ENCODE data around the gene SLC6A14. TPM values are rescaled to one million over a fixed set of nuclear protein-coding genes. Genes with fewer than 3 reads are reported as not detected.

Gene SLC6A14
- total and polyA plus RNA-seq, 2 of the 8 experiments (the other 6 are each of a cell fraction or from before 2014, with no cell fraction given), result not detected

GRCh38 chrX:116417968-116418367 is 18.4 kb upstream of the SLC6A14 start:
- Histone ChIP-seq H3K4me2 (ENCODE audit: insufficient read depth in 1 of 2, low read depth in 2 of 2, low read length in 2 of 2) (no peak overlapping the region), H2BK120ac (replicated peaks; ENCODE audit: low read depth, low read length) (no peak overlapping the region), H4K91ac (replicated peaks; ENCODE audit: insufficient read length, low read length) (no peak overlapping the region), H3K18ac (ENCODE audit: extremely low read depth, low read length) (no peak overlapping the region), H3K23ac (ENCODE audit: insufficient read length) (no peak overlapping the region), H2BK20ac (ENCODE audit: low read length) (no peak overlapping the region), H4K8ac (ENCODE audit: extremely low read depth, insufficient read depth, low read length) (no peak overlapping the region), H3K56ac (replicated peaks; ENCODE audit: insufficient read length, low read depth, low read length) (no peak overlapping the region), H3K23me2 (ENCODE audit: low read depth, low read length) (no peaks in the 10 kb centered on the region), H3K4me3 (ENCODE audit: extremely low read depth in 1 of 4, insufficient read depth in 2 of 4, low read depth in 3 of 4, low read length in 4 of 4) (no peak overlapping the region), H4K5ac (ENCODE audit: insufficient read length, low read depth, low read length) (no peak overlapping the region), H3K79me2 (ENCODE audit: control insufficient read depth in 1 of 2, insufficient read depth in 2 of 2, low read length in 2 of 2) (no peaks in the 10 kb centered on the region), H3K79me1 (ENCODE audit: low read depth, low read length) (no peaks in the 10 kb centered on the region), H3K14ac (ENCODE audit: insufficient read length) (no peak overlapping the region), H2AFZ (ENCODE audit: low read length) (no peak overlapping the region), H3K36me3 (ENCODE audit: control insufficient read depth in 2 of 4, insufficient read depth in 4 of 4, low read length in 3 of 4) (no peaks in the 10 kb centered on the region), H3K4ac (replicated peaks; ENCODE audit: insufficient read length, low read depth, low read length) (no peak overlapping the region), H2BK12ac (ENCODE audit: low read depth, low read length) (no peak overlapping the region), H3K27ac (ENCODE audit: low read depth, low read length) (no peak overlapping the region), H4K20me1 (replicated peaks in 1 of 2; ENCODE audit: control insufficient read depth in 1 of 2, insufficient read depth in 2 of 2, low read length in 2 of 2) (no peaks in the 10 kb centered on the region), H3K9ac (replicated peaks in 1 of 4; ENCODE audit: extremely low read depth in 1 of 4, low read depth in 3 of 4, low read length in 3 of 4) (no peak overlapping the region), H2AK5ac (ENCODE audit: low read depth, low read length) (no peak overlapping the region), H3K4me1 (replicated peaks in 1 of 4; ENCODE audit: control insufficient read depth in 3 of 4, insufficient read depth in 4 of 4, low read length in 3 of 4) (no peaks in the 10 kb centered on the region), H2BK15ac (ENCODE audit: low read length) (no peak overlapping the region), H3K27me3 (replicated peaks in 1 of 4; ENCODE audit: control insufficient read depth in 3 of 4, extremely low read depth in 1 of 4, insufficient read depth in 3 of 4, low read length in 3 of 4) (no peaks in the 10 kb centered on the region), H3K9me3 (ENCODE audit: insufficient read depth in 2 of 2, low read depth in 1 of 2, low read length in 1 of 2) (no peaks in the 10 kb centered on the region), H2BK5ac (ENCODE audit: low read depth, low read length) (no peak overlapping the region)
- DNase-seq (ENCODE audit: low read depth in 1 of 2, low spot score in 2 of 2) (no peak), FAIRE-seq (no peak)
- 88% methylated on average over 3 of the region's 4 CpGs; no CpG with 5 or more reads in 1 of the 2 experiments for WGBS, 2 experiments (ENCODE audit: extremely low coverage in 1 of 2, insufficient coverage in 1 of 2, insufficient read length in 1 of 2, insufficient replicate concordance in 2 of 2, low coverage in 1 of 2, low lambda C conversion rate in 2 of 2, missing lambda C conversion rate in 1 of 2)
- CTCF ChIA-PET (ENCODE audit: partially characterized antibody), result interaction anchor here (0.6 kb wide), 1 partner anchor 18 kb away, joined by 3 read pairs; no protein-coding TSS in a partner anchor
- POLR2A ChIA-PET (ENCODE audit: partially characterized antibody), result no interaction called here
- TF ChIP-seq RFX5 (IDR thresholded peaks at IDR 0.05; ENCODE audit: borderline replicate concordance, low read depth, low read length), result no peak
- no peak for TF ChIP-seq PHF8 (conservative IDR thresholded peaks at IDR 0.05; ENCODE audit: low read depth, low read length)
- TF ChIP-seq MAFK (IDR thresholded peaks at IDR 0.05; ENCODE audit: low read depth, low read length), result no peak
- no peak for TF ChIP-seq KDM4A (IDR thresholded peaks at IDR 0.05; ENCODE audit: low read depth, low read length, severe bottlenecking)
- TF ChIP-seq SIX5 (IDR thresholded peaks at IDR 0.05; ENCODE audit: low read depth, low read length), result no peak
- no peak for TF ChIP-seq SAP30 (IDR thresholded peaks at IDR 0.05; ENCODE audit: insufficient read depth, insufficient replicate concordance, low read length)
- no peak for TF ChIP-seq RAD21 (IDR thresholded peaks at IDR 0.05 in 1 of 2, conservative IDR thresholded peaks at IDR 0.05 in 1 of 2; ENCODE audit: low read depth in 2 of 2, low read length in 2 of 2)
- TF ChIP-seq CTBP2 (IDR thresholded peaks at IDR 0.05; ENCODE audit: borderline replicate concordance, insufficient read depth, insufficient read length, low read length), result no peak
- no peak for TF ChIP-seq CHD2 (IDR thresholded peaks at IDR 0.05; ENCODE audit: low read length)
- no peak for TF ChIP-seq RXRA (IDR thresholded peaks at IDR 0.05; ENCODE audit: insufficient read depth, low read depth, low read length)
- no peak for TF ChIP-seq EGR1 (IDR thresholded peaks at IDR 0.05; ENCODE audit: borderline replicate concordance, low read depth, low read length)
- TF ChIP-seq TEAD4 (IDR thresholded peaks at IDR 0.05; ENCODE audit: low read depth, low read length), result no peak
- TF ChIP-seq HDAC6 (IDR thresholded peaks at IDR 0.05; ENCODE audit: low read depth, low read length), result no peak
- no peak for TF ChIP-seq FOSL1 (IDR thresholded peaks at IDR 0.05; ENCODE audit: insufficient read depth, low read depth, low read length)

Measured in H1 (cell line).